Astrocyte (in vitro differentiated cells and primary cell): Measurements from ENCODE around the gene SPATA4.

Experiments
- EZH2 ChIP-seq: IDR thresholded peaks from 2 replicates; pipeline ENCODE4 v1.6.1; 2012; ENCODE audit warnings: mild to moderate bottlenecking, low read length, inconsistent platforms; ENCODE audit not compliant: insufficient read depth
- TF ChIP-seq, protein P1 (sequence below): IDR thresholded peaks from 2 replicates; pipeline ENCODE4 v1.5.1; 2011; ENCODE audit warnings: low read depth, mild to moderate bottlenecking, inconsistent platforms, low read length, moderate library complexity; ENCODE audit not compliant: insufficient read depth

- TF ChIP-seq, protein P1, sequence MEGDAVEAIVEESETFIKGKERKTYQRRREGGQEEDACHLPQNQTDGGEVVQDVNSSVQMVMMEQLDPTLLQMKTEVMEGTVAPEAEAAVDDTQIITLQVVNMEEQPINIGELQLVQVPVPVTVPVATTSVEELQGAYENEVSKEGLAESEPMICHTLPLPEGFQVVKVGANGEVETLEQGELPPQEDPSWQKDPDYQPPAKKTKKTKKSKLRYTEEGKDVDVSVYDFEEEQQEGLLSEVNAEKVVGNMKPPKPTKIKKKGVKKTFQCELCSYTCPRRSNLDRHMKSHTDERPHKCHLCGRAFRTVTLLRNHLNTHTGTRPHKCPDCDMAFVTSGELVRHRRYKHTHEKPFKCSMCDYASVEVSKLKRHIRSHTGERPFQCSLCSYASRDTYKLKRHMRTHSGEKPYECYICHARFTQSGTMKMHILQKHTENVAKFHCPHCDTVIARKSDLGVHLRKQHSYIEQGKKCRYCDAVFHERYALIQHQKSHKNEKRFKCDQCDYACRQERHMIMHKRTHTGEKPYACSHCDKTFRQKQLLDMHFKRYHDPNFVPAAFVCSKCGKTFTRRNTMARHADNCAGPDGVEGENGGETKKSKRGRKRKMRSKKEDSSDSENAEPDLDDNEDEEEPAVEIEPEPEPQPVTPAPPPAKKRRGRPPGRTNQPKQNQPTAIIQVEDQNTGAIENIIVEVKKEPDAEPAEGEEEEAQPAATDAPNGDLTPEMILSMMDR: no peak
- no peak for TF ChIP-seq EZH2
Observed at GRCh38 chr4:176185051-176185450, 10.3 kb downstream of the SPATA4 start.
